Measurements from ENCODE around the gene ADCK2.

GRCh38 chr7:140641524-140642195 lies 31.1 kb upstream of the ADCK2 start:
- TF ChIP-seq ZFP30 (CRISPR knock-in tag; IDR thresholded peaks at IDR 0.05), result no peak
- TF ChIP-seq RARB (CRISPR knock-in tag; IDR thresholded peaks at IDR 0.05), result no peak
- TF ChIP-seq TOX (CRISPR knock-in tag; IDR thresholded peaks at IDR 0.05; ENCODE audit: borderline replicate concordance), result no peak
- no peak for TF ChIP-seq SNAI2 (CRISPR knock-in tag; IDR thresholded peaks at IDR 0.05)
- TF ChIP-seq TCF4 (CRISPR knock-in tag; IDR thresholded peaks at IDR 0.05; ENCODE audit: borderline replicate concordance), result no peak
- no peak for TF ChIP-seq OSR1 (CRISPR knock-in tag; IDR thresholded peaks at IDR 0.05)
- no peak for TF ChIP-seq ZNF8 (CRISPR knock-in tag; IDR thresholded peaks at IDR 0.05)
- TF ChIP-seq, protein P1, sequence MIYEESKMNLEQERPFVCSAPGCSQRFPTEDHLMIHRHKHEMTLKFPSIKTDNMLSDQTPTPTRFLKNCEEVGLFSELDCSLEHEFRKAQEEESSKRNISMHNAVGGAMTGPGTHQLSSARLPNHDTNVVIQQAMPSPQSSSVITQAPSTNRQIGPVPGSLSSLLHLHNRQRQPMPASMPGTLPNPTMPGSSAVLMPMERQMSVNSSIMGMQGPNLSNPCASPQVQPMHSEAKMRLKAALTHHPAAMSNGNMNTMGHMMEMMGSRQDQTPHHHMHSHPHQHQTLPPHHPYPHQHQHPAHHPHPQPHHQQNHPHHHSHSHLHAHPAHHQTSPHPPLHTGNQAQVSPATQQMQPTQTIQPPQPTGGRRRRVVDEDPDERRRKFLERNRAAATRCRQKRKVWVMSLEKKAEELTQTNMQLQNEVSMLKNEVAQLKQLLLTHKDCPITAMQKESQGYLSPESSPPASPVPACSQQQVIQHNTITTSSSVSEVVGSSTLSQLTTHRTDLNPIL (CRISPR knock-in tag; IDR thresholded peaks at IDR 0.05; ENCODE audit: low read depth), result no peak
- TF ChIP-seq ZC3H10 (CRISPR knock-in tag; IDR thresholded peaks at IDR 0.05), result no peak
- TF ChIP-seq ZFP3 (CRISPR knock-in tag; IDR thresholded peaks at IDR 0.05), result no peak
